Daoy (cell line): ENCODE data around the gene WASF2. TPM values are rescaled to one million over a fixed set of nuclear protein-coding genes. Genes with fewer than 3 reads are reported as not detected.
A peak's percentile ranks its signal among the peaks of the same experiment; 100 is the strongest.
"Not testable (repeated sequence)": the region's sequence is repeated elsewhere in the genome, so short reads cannot be mapped to it uniquely, and the experiment has no call there.

Source experiments
- DNase-seq: peaks from one replicate; pipeline ENCODE4 v3.0.0-alpha.2; 2015; ENCODE audit warnings: low read depth
- total RNA-seq: library from RNA; depleted of rRNA; stranded (reverse); fragments of >200 nt; shearing (Covaris generic); gene quantifications from 2 replicates; pipeline ENCODE4 v1.2.3, GENCODE V29; 2014

Gene WASF2
- total RNA-seq, 1 experiment from 2014 or later: 11.1 TPM

- DNase-seq: no peak
These were observed 91.4 kb downstream of the WASF2 start for GRCh38 chr1:27398405-27399149.

- no peak for DNase-seq
These were observed 92.2 kb downstream of the WASF2 start for GRCh38 chr1:27397749-27398148.

DNA sequence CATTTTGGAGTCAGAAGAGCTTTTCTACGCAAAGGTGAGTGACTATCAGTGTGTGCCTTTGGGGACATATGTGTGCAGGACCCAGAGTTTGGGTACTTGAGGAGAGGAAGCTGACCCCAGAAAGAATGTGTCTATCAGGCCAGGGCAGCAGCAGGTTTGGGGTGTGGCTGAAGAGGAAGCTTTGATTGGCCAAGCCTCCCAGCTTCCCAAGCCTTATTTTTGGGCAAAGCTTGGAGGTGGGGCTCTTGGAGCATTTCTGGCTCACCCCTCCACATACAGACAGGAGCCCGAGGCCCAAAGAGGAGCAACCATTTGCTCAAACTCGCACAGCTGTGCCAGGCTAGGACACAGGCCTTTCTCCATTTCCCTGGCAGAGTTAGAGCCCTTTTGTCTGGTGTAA, 92.9 kb downstream of the WASF2 start:
- no peak for DNase-seq

- DNase-seq: peak; percentile 69
These were observed 94.3 kb downstream of the WASF2 start for GRCh38 chr1:27395441-27396195.

DNA sequence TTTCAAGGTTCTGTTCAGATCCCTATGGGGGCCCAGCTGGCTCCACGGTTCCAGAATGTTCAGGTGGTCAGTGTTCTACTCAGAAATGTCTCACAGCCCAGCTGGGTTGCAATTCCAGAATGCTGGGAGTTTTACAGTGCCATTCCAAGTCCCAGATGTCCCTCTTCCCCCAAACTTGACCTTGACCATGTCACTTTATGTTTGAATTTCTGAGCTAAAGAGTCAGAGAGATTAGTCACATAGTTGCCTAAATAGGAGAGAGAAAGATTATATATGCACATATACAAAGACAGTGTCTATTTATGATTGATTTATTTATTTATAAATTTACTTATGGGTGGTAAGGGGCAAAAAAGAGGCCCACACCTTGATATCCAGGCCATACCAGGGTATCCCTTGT, 95.0 kb downstream of the WASF2 start:
- no peak for DNase-seq

DNA sequence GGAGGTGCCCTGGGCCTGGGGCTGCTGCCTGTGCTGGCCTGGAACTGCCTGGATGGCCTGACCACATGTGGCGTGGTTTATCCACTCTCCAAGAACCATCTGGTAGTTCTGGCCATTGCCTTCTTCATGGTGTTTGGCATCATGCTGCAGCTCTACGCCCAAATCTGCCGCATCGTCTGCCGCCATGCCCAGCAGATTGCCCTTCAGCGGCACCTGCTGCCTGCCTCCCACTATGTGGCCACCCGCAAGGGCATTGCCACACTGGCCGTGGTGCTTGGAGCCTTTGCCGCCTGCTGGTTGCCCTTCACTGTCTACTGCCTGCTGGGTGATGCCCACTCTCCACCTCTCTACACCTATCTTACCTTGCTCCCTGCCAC, 95.7 kb downstream of the WASF2 start:
- DNase-seq: no peak

DNA sequence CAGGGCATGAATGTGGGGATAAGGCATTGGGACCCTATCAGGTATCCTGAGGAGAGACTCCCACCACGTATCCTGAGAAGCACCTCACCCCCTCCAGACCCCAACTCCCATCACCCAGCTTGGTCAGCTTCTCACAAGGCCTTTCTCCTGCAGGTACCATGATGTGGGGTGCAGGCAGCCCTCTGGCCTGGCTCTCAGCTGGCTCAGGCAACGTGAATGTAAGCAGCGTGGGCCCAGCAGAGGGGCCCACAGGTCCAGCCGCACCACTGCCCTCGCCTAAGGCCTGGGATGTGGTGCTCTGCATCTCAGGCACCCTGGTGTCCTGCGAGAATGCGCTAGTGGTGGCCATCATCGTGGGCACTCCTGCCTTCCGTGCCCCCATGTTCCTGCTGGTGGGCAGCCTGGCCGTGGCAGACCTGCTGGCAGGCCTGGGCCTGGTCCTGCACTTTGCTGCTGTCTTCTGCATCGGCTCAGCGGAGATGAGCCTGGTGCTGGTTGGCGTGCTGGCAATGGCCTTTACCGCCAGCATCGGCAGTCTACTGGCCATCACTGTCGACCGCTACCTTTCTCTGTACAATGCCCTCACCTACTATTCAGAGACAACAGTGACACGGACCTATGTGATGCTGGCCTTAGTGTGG, 96.2 kb downstream of the WASF2 start:
- DNase-seq: no peak

DNA sequence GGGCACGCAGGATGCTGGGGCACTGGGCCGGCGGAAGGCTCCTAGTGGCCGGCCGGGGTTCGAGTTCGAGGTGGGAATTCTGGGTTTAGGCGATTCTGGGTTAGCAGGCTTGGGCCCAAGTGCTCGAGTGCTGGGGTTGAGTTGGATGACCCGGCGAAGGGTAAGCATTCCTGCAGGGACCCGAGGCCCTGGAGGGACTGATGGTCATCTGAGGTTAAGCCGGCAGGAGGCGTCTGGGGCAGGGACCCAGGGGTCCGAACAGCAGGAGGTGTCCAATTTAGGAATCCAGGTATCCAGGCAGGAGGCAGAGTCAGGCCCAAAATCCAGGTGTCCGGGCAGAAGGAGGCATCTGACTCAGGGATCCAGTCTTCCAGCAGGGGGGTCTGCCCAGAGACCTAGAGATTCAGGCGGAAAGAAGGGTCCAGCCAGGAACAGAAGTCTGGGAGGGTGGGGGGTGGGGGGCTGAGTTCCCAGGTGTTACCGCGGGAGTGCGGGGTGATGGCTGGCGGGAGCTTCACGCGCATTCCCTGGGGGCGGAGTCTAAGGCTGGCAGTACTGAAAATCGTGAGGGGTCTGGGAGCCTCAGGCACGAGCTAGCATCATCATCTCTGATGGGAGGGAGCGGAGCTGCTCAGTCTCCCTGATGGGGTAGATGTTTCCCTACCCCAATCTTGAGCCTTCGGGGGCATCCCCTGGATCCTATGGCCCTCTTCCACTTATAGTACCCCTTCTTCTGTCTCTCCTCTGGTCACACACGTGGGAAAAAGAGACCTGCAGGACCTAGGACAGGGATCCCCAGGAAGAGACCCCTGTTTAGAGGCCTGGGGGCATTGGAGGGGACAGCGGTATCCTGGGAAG, 97.0 kb downstream of the WASF2 start:
- DNase-seq: no peak

DNA sequence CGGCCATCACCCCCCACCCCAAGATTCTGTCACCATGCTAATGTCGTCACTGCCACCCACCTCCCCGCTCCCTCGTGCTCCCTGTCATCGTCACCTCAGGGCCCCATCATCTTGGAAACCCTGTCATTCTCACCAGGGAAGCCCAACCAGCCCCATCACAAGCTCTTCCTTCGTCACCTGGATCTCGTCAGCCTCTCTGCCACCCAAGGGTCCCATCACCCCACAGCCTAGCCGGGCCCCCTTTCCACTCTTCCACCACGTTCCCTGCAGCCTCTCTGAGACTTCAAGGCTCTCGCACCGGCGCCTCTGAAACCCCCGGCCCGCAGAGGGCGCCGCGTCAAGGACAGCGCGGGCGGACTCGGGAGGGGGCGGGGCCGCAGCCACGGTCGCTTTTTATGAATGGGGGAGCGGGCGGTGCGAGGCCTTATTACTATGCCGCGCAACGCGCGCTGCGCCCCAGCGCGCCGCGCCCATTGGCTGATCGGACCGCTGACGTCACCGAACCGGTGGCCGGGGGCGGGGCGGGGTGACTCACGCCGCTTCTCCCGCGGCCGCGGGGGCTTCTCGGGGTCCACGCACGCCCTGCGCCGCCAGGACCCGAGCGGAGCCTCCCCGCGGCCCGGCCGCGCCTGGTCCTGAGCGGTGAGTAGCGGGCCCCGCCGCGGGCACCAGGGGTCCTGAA, 97.7 kb downstream of the WASF2 start, which contains the start of gene GPR3:
Gene GPR3 (plus strand): TSS at position 527 of the 682 bp plus-strand sequence. CDS start 1,177 bp downstream, outside the sequence.
- peak; percentile 95 for DNase-seq

DNA sequence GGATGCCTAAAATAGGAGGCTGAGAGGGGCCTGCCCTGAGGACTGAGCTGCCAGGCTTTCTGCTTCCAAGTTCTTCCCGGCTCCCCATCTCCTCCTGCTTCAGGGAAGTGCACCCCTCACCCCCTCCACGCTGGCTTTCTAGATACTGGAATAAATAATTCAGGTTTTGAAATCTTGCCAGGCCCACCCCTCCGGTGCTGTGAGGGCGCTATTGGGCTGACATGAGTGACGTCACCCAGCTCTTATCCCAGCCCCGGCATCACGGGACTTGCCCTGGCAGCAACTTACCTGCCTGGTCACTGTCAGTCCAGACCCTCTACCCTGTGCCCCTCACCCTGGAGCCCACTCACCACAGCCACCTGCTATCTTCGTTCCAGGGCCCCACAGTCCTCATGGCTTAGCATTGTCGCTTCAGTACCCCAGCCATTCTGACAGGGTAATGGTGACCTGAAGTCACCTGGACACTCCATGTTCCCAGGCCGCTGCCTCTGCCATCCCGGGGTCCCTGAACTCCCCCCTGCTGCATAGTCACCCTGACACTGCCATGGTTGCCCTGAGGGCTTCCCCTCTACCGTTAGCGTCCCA, 98.4 kb downstream of the WASF2 start:
- peak; percentile 48 for DNase-seq

- peak; percentile 64 for DNase-seq
These were observed 101.5 kb downstream of the WASF2 start for GRCh38 chr1:27388337-27389005.

- DNase-seq: not testable (repeated sequence)
These were observed 105.2 kb downstream of the WASF2 start for GRCh38 chr1:27384797-27385196.

- no peak for DNase-seq
These were observed 106.3 kb downstream of the WASF2 start for GRCh38 chr1:27383661-27384060.

DNA sequence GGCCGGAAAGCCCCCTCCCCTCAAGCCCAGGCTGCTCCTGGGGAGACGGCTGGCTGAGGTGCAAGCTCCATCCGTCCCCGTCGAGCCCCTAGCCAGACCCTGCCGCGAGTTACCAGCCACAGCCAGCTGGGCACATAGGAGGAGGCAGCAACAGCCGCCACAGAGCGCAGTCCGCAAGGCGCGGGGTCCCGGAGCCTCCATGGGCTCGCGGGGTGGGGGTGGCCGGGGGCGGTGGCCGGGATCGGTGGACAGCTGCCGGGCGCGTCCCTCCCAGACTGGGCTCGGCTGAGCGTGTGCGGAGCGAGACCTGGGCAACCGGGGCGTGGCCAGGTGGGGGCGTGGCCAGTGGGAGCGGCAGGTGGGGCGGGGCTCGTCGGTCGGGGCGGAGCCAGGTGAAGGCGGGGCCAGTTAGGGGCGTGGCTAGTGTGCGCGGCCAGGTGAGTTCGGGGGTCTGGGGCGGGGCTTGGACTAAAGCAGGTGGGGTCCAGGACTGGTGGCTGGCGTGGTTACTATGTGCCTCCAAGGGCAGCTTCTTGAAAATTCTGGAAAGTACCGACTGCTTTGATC, 106.8 kb downstream of the WASF2 start, which contains the start of gene CD164L2:
Gene CD164L2 (minus strand): TSS at position 295 of the 567 bp plus-strand sequence. CDS start 94 bp downstream, at position 201.
- DNase-seq: no peak

- no peak for DNase-seq
These were observed 107.8 kb downstream of the WASF2 start for GRCh38 chr1:27381969-27382762.

DNA sequence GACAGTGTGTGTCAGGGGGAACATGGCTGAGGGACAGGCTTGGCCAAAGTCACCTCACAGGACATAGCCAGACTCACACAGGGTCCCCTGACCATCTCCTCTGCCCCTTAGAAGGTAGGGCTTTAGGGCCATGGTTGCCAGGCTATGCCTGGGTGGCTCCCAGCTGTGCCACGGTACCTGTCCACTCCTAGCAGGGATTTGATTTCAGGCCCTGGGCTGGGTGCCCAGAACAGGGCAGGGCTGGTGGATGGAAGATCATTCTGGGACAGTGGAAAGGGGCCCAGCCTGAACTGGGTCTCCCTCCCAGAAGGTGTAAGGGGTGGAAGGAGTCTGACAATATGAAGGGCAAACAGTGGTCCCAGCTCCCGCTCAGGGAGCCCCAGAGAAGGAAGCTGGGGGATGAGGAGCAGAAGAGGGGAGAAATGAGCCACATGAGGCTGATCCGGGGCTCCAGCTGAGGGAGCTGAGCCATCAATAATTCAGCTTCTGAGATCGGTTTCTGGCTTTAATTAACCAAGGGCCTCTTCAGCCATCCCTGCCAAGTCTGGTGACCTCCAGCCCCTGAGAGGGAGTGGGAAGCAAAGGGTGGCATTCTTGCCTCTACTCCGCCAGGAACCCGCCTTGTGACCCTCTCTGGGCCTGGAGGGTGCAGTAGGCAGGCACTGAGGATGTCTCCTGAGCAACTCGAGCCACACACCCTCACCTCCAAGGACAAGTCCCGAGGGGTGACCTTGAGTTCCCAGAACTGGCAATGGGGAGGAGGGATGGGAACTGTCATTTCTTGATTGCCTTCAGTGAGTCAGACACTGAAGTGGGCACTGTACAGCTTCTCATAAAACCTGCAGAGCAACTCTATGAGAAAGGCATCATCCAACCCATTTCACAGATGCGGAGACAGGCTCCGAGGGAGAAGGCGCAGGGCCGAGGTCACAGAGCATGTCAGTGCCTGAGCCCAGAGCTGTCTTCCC, 108.9 kb downstream of the WASF2 start:
- DNase-seq: no peak

DNA sequence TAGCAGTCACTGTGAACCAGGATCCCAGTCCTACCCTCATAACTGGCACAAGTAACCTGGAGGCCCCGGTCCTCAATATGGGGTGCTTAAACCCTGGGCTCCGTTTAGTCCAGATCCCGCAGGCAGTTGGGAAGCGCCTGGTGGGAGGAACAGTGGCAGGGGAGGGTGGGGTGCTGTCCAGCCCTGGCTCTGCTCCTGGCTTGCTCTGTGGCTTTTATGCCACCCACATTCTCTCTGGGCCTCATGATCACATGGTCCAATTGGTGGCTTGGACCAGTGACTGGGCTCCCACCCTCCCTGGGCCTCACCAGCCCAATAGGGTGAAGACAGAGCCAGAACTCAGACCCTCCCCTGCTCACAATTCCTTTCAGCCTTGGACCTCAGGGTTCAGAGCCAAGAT, 109.7 kb downstream of the WASF2 start:
- DNase-seq: no peak
